ENCODE results near the gene ESM1. TPM values are rescaled to one million over a fixed set of nuclear protein-coding genes. Genes with fewer than 3 reads are reported as not detected.

The ESM1 gene
- total RNA-seq, 1 donor from 2014 or later: not detected

- H3K27me3 ChIP-seq: no peaks in the 10 kb centered on the region
- H3K4me2 ChIP-seq: peak overlapping the region; percentile 66
- Mint-ChIP-seq H3K27ac (peak overlapping the region; percentile 93), H3K9me3 (peaks cover 24% of the 10 kb centered on the region), H3K4me3 (peak overlapping the region; percentile 8), H3K36me3 (no peaks in the 10 kb centered on the region), H3K27me3 (ENCODE audit: insufficient read depth, low read depth) (peaks cover 37% of the 10 kb centered on the region), H3K4me1 (peaks cover 38% of the 10 kb centered on the region)
- peaks cover 23% of the 10 kb centered on the region for H3F3A ChIP-seq (ENCODE audit: low read depth)
- no peak overlapping the region for H2AFZ ChIP-seq (replicated peaks)
- H3K9ac ChIP-seq: no peak overlapping the region
- no peaks in the 10 kb centered on the region for H3K36me3 ChIP-seq
- H3K4me3 ChIP-seq: peak overlapping the region; percentile 8
- H4K20me1 ChIP-seq (ENCODE audit: low read depth): no peaks in the 10 kb centered on the region
- TF ChIP-seq EZH2phosphoT487 (IDR thresholded peaks at IDR 0.05): no peak
- TF ChIP-seq EZH2 (IDR thresholded peaks at IDR 0.05): no peak
- peak overlapping the region; percentile 55 for H3K27ac ChIP-seq
- H3K9me3 ChIP-seq (ENCODE audit: low read depth): no peaks in the 10 kb centered on the region
- peaks cover 44% of the 10 kb centered on the region for H3K4me1 ChIP-seq
- H3K79me2 ChIP-seq (ENCODE audit: low read depth): no peaks in the 10 kb centered on the region
- DNase-seq (ENCODE audit: low spot score): peak; percentile 10
These were observed 45.4 kb upstream of the ESM1 start for GRCh38 chr5:55030676-55031369.

GRCh38 chr5:55030220-55030619 is 44.8 kb upstream of the ESM1 start:
- H3K9ac ChIP-seq: no peak overlapping the region
- H3K4me2 ChIP-seq: peak overlapping the region; percentile 66
- H3K36me3 ChIP-seq: no peaks in the 10 kb centered on the region
- no peaks in the 10 kb centered on the region for H4K20me1 ChIP-seq (ENCODE audit: low read depth)
- H3K79me2 ChIP-seq (ENCODE audit: low read depth): no peaks in the 10 kb centered on the region
- peak overlapping the region; percentile 55 for H3K27ac ChIP-seq
- Mint-ChIP-seq H3K4me3 (peak overlapping the region; percentile 8), H3K27me3 (ENCODE audit: insufficient read depth, low read depth) (peaks cover 34% of the 10 kb centered on the region), H3K27ac (peak overlapping the region; percentile 93), H3K4me1 (peaks cover 35% of the 10 kb centered on the region), H3K36me3 (no peaks in the 10 kb centered on the region), H3K9me3 (peaks cover 24% of the 10 kb centered on the region)
- TF ChIP-seq EZH2 (IDR thresholded peaks at IDR 0.05): no peak
- TF ChIP-seq EZH2phosphoT487 (IDR thresholded peaks at IDR 0.05): peak; percentile 59
- no peak for TF ChIP-seq CTCF (IDR thresholded peaks at IDR 0.05)
- H3K4me3 ChIP-seq: peak overlapping the region; percentile 8
- DNase-seq (ENCODE audit: low spot score): peak; percentile 89
- H3K4me1 ChIP-seq: peaks cover 50% of the 10 kb centered on the region
- no peaks in the 10 kb centered on the region for H3K9me3 ChIP-seq (ENCODE audit: low read depth)
- peaks cover 23% of the 10 kb centered on the region for H3F3A ChIP-seq (ENCODE audit: low read depth)
- no peak overlapping the region for H2AFZ ChIP-seq (replicated peaks)
- H3K27me3 ChIP-seq: no peaks in the 10 kb centered on the region

- Histone ChIP-seq H3F3A (ENCODE audit: low read depth) (peaks cover 23% of the 10 kb centered on the region), H3K27ac (no peak overlapping the region), H2AFZ (replicated peaks) (no peak overlapping the region), H3K36me3 (no peaks in the 10 kb centered on the region), H3K4me2 (no peak overlapping the region), H3K9ac (no peak overlapping the region), H3K4me1 (peaks cover 53% of the 10 kb centered on the region), H4K20me1 (ENCODE audit: low read depth) (no peaks in the 10 kb centered on the region), H3K79me2 (ENCODE audit: low read depth) (no peaks in the 10 kb centered on the region), H3K9me3 (ENCODE audit: low read depth) (no peaks in the 10 kb centered on the region), H3K4me3 (no peak overlapping the region), H3K27me3 (no peaks in the 10 kb centered on the region)
- Mint-ChIP-seq H3K9me3 (peaks cover 18% of the 10 kb centered on the region), H3K27ac (peak overlapping the region; percentile 54), H3K4me3 (no peak overlapping the region), H3K36me3 (no peaks in the 10 kb centered on the region), H3K27me3 (ENCODE audit: insufficient read depth, low read depth) (peaks cover 37% of the 10 kb centered on the region), H3K4me1 (peaks cover 35% of the 10 kb centered on the region)
- DNase-seq (ENCODE audit: low spot score): no peak
- TF ChIP-seq EZH2phosphoT487 (IDR thresholded peaks at IDR 0.05) (no peak), EZH2 (IDR thresholded peaks at IDR 0.05) (no peak), CTCF (IDR thresholded peaks at IDR 0.05) (no peak)
These were observed 42.2 kb upstream of the ESM1 start for GRCh38 chr5:55027595-55027994.

GRCh38 chr5:55022450-55022849 is 37.1 kb upstream of the ESM1 start:
- Histone ChIP-seq H3K4me3 (no peak overlapping the region), H3K9me3 (ENCODE audit: low read depth) (no peaks in the 10 kb centered on the region), H3K79me2 (ENCODE audit: low read depth) (no peaks in the 10 kb centered on the region), H3K4me2 (no peak overlapping the region), H4K20me1 (ENCODE audit: low read depth) (no peaks in the 10 kb centered on the region), H3F3A (ENCODE audit: low read depth) (peaks cover 3% of the 10 kb centered on the region), H3K4me1 (peaks cover 25% of the 10 kb centered on the region), H3K27ac (no peak overlapping the region), H3K9ac (no peak overlapping the region), H2AFZ (replicated peaks) (peak overlapping the region; percentile 15), H3K27me3 (no peaks in the 10 kb centered on the region), H3K36me3 (no peaks in the 10 kb centered on the region)
- no peaks in the 10 kb centered on the region for H3K36me3 Mint-ChIP-seq
- TF ChIP-seq CTCF (IDR thresholded peaks at IDR 0.05) (no peak), EZH2phosphoT487 (IDR thresholded peaks at IDR 0.05) (no peak), EZH2 (IDR thresholded peaks at IDR 0.05) (no peak)
- peak overlapping the region; percentile 83 for H3K27ac Mint-ChIP-seq
- H3K4me3 Mint-ChIP-seq: no peak overlapping the region
- peaks cover 14% of the 10 kb centered on the region for H3K27me3 Mint-ChIP-seq (ENCODE audit: insufficient read depth, low read depth)
- H3K4me1 Mint-ChIP-seq: peaks cover 19% of the 10 kb centered on the region
- H3K9me3 Mint-ChIP-seq: peaks cover 4% of the 10 kb centered on the region
- no peak for DNase-seq (ENCODE audit: low spot score)

All from neural progenitor cell (in vitro differentiated cells).